Islet precursor cell (in vitro differentiated cells): ENCODE data around the gene KCNE5.
"Not testable (repeated sequence)": the region's sequence is repeated elsewhere in the genome, so short reads cannot be mapped to it uniquely, and the experiment has no call there.

Source experiments
- DNase-seq: peaks from one replicate; pipeline ENCODE4 v3.0.0-alpha.2; 2018

The KCNE5 gene, protein sequence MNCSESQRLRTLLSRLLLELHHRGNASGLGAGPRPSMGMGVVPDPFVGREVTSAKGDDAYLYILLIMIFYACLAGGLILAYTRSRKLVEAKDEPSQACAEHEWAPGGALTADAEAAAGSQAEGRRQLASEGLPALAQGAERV

DNA sequence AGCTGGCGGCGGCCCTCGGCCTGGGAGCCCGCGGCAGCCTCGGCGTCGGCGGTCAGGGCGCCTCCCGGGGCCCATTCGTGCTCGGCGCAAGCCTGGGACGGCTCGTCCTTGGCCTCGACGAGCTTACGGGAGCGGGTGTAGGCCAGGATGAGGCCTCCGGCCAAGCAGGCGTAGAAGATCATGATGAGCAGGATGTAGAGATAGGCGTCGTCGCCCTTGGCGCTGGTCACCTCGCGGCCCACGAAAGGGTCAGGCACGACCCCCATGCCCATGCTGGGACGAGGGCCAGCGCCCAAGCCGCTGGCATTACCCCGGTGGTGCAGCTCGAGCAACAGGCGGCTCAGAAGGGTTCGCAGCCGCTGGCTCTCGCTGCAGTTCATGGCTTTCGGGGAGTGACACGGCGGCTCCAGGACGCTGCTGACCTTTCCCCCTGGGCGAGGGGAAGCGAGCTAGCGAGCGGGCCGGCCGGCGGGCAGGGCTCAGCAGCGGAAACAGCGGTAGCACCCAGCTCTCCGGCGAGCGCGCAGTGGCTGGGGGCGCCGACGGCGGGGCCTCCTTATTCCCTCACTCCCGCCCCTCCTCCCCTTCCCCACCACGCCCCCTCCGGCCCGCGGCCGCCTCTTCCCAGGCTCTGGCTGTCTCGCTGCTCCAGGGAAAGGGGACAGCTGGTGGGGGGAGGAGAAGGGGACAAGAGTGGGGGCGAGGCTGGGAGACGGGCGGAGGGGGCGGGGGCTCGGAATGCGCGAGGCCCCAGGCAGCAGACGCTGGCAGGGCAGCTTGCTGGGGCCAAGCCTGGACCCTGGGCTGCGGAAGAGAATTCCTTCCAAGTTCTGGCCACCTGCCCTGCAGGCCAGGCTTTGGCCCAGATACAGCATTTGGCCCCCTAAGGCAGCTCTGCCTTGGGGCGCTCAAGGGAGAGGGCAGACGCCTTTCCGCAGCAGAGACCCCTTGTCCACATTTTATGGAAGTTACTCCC is at the start of gene KCNE5:
Gene KCNE5, minus strand, starts transcription at position 532 of the 976 bp plus-strand sequence. Its CDS starts 152 bp downstream, at position 380.
- peak; percentile 83 for DNase-seq

DNA sequence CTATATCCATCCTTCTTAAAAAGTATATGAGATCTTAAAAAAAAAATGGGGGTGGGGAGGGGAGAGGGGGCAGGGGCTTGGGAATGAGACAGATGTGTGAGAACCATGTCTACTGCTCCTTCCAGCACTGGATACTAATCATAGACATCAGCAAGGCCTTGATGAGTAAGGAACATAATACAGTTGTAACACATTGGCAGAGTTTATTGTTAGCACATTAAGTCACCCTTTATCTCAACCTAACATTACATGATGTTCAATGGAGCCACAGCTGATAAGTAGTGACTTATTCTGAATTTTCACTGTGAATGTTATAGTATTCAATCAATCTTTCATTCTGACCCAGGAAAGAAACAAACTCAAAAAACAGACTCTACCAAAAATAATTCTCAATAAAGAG is 47.3 kb upstream of the KCNE5 start:
- DNase-seq, result no peak

DNA sequence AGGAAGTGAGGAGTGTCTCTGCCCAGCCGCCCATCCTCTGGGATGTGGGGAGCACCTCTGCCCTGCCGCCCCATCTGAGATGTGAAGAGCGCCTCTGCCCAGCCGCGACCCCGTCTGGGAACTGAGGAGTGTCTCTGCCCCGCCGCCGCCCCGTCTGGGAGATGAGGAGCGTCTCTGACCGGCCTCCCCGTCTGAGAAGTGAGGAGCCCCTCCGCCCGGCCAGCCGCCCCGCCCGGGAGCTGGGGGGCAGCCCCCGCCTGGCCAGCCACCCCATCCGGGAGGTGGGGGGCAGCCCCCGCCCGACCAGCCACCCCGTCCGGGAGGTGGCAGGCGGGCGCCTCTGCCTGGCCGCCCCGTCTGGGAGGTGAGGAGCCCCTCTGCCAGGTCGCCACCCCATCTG is 46.2 kb upstream of the KCNE5 start:
- DNase-seq, result not testable (repeated sequence)

DNA sequence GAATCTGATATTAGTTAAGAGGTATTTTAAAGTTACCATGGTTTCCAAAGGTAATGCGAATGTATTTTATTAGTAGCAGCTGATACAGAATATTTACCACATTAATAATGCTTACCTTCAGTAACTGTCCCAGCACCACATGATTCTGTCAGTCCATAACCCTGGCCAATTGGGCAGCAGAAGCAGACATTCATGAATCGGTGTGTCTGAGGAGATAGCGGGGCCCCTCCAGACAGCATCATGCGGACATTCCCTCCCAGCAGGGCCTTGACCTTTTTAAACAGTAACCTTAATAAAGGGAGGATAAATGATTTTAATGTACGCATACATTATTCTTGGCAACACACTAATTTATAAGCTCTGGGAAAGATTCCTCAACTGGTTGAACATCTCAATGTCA is 43.0 kb upstream of the KCNE5 start:
- DNase-seq, result no peak

DNA sequence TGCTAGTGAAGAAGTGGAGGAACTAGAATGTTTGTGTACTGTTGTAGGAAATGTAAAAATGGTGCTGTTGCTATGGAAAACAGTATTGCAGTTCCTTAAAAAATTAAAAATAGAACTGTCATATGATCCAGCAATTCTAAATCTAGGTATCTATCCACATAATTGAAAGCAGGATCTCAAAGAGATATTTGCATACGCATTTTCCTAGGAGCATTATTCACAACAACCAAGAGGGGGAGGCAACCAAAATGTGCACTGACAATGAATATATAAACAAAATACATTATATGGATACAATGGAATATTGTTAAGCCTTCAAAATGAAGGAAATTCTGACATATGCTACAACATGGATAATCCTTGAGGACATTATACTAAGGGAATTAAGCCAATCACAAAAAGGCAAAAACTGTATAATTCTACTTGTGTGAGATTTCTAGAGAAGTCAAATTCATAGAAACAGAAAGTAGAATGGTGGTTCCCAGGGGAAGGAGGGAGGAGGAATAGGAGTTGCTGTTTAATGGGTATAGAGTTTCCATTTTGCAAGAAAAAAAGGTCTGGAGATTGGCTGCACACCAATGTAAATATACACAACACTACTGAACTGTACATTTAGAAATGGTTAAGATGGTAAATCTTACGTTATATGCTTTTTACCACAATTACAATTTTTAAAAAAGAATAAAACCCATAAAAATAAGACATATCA is 35.6 kb upstream of the KCNE5 start:
- no peak for DNase-seq

DNA sequence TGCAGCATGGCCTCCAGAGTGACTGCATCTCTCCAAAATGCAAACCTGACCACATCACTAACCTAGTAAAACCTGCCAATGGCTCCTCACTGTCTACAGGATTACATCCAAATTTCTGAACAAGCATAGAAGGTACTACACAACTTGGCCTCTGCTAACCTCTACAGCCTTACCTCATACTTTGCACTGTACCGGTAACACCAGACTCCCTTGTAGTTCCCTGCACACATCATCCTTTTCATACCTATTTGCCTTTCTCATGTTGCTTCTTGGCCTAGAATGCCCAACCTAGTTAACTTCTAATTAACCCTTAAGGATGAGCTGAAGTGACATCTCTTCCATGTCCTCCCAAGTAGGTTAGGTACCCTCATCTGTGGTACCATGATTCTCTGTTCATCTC is 33.4 kb upstream of the KCNE5 start:
- no peak for DNase-seq

DNA sequence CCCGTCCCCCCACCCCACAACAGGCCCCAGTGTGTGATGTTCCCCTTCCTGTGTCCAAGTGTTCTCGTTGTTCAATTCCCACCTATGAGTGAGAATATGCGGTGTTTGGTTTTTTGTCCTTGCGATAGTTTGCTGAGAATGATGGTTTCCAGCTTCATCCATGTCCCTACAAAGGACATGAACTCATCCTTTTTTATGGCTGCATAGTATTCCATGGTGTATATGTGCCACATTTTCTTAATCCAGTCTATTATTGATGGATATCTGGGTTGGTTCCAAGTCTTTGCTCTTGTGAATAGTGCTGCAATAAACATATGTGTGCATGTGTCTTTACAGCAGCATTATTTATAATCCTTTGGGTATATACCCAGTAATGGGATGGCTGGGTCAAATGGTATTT is 32.4 kb upstream of the KCNE5 start:
- DNase-seq, result not testable (repeated sequence)

DNA sequence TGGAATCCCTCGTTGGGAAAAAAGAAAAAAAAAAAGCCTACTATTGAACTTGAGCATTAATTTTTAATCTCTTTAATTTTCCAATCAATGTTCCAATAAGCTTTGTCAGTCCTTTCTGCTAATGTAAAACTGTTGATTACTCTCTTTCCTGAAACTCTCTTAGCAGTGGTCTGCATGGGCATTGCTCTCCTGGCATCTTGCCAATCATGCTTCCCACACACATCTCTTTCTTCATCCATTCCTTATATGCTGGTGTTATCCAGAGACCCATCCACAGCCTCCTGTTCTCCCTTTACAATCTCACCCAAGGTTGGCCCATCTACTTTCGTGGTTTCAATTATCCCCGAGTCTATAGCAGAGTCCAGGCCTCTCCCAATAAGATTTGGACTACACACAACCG is 31.8 kb upstream of the KCNE5 start:
- DNase-seq, result no peak

DNA sequence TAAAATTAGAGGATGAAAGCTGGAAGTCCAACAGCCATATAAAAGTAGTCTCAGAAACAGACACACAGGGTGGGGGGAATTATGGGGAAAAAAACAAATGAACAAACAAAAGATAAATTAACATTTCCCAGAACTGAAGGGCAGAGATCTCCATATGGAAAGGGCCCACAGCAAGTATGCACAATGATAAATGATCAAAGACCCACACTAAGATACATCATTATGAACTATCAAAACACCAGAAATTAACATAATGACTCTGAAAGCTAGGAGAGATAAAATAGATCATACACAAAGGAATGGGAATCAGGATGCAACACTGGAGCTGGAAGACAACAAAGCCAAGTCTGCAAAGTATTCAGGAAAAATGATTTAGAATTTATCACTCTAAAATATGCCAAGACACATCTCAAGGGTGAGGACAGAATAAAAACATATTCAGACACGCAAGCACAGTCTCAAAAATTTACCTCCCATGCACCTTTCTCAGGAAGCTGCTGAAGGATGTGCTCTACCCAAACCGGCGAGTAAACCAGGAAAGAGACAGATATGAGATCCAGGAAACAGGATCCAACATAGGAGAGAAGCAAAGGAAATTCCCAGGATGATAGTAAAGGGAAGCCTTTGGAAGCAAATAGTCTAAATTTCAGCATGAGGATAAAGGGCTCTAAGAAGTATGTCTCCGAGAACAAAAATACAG is 30.7 kb upstream of the KCNE5 start:
- no peak for DNase-seq

DNA sequence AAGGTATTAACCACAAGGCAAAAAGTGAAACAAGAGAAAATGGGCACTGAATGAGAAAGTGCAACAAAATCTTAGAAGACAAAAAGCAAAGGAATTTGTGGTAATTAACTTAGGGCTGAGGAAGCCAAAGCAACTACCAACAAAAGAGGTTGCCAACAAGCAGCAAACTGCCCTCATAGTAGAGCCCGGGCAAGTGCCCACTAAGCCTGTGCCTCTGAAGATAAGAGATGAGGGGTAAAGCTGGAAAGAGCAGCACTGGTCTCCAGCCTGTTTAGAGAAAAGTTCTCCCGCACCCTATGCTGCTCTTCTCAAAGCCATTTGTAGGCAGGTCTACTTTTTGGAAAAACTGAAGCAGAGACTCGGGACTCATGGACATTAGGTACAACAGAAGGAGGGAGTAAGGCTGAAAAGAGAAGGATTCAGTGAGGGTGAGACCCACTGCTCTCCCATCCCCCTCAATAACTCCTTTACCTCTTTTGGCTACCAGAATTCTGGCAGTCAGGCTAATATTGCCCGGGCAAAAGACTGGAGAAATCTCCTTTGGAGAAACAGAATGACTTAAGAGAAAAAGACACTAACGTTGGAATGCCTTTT is 29.6 kb upstream of the KCNE5 start:
- DNase-seq, result no peak

DNA sequence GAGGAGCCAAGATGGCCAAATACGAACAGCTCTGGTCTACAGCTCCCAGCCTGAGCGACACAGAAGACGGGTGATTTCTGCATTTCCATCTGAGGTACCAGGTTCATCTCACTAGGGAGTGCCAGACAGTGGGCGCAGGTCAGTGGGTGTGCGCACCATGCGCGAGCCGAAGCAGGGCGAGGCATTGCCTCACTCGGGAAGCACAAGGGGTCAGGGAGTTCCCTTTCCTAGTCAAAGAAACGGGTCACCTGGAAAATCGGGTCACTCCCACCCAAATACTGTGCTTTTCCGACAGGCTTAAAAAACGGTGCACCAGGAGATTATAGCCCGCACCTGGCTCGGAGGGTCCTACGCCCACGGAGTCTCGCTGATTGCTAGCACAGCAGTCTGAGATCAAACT is 19.7 kb upstream of the KCNE5 start:
- DNase-seq, result not testable (repeated sequence)

DNA sequence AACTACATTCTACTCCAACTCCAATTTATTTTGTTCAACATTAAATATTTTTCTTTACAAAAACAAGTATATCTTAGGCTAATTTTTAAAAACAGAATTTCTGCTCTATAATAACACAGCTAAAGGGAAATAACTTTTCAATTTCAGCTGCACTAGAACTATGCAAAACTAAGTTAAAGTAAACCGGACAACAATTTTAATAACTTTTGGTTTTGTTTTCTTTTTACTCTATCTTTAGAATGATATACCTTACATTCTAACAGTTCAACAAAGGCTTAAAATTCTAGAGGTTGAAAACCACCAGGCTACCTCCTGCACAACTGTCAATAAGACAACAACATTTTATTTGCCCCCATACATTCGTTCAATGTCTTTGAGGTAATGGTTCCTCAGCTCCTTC is 18.7 kb upstream of the KCNE5 start:
- DNase-seq, result no peak

DNA sequence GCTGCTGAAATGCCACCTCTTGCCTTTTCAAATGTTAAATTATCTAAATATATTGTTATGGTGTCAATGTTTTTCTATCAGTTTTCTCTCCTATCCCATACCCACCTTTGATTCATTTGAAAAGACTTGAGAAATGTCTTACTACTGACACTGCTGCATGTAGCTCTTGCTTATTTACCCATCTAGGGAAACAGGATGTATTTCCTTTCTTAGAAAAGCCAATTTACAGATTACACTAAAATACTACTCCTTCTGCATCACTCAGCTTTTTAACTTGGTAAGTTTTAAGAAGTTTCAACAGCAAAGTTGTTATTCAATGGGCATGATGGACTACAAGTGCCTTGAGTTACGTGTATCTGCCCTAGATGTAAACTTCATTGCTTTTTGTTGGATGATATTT is 13.2 kb upstream of the KCNE5 start:
- DNase-seq, result no peak

DNA sequence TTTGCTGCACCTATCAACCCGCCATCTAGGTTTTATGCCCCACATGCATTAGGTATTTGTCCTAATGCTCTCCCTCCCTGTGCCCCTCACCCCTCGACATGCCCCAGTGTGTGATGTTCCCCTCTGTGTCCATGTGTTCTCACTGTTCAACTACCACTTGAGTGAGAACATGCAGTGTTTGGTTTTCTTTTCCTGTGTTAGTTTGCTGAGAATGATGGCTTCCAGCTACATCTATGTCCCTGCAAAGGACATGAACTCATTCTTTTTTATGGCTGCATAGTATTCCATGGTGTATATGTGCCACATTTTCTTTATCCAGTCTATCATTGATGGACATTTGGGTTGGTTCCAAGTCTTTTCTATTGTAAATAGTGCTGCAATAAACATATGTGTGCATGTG is 12.5 kb upstream of the KCNE5 start:
- not testable (repeated sequence) for DNase-seq

DNA sequence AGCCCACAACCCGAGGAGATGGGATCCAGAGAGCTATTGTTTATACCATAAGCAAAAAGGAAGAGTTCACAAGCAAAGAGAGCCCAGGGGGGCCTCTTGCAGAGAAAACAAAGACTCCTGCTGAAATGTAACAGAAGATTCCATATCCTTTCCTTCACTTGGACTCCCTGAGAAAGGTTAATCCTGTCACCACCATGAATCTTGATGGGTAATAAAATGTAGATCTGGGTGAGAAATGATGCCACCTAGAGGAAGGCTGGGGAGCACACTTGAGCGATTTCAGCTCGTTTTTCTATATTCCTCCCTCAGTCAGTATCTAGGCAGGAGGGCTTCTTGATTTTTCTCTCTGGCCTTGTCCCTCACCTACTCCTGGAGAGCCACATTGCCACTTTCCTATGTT is 10.2 kb upstream of the KCNE5 start:
- DNase-seq, result no peak

DNA sequence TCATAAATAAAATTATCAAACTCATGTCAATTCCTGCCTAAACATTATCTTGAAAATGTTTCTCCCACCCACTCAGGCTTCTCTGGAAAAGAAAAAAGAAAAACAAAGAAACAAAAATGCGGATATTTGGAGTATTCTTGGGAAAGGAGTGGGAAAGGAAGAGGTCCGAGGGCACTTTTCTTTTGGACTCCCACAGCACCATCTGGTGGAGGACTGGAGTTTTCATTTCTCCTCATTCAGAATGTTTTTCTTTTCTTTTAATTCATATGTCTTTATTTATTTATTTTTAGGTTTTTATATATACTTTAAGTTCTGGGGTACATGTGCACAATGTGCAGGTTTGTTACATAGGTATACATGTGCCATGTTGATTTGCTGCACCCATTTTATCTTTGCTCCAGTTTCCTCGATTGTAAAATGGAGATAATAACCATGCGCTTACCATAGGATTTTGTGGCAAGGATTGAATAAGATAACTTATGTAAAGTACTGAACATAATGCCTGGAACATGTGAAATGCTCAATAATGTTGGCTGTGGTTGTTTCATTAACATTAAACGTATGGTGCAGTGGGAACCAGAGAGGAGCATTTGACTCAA is 8.0 kb upstream of the KCNE5 start:
- no peak for DNase-seq

DNA sequence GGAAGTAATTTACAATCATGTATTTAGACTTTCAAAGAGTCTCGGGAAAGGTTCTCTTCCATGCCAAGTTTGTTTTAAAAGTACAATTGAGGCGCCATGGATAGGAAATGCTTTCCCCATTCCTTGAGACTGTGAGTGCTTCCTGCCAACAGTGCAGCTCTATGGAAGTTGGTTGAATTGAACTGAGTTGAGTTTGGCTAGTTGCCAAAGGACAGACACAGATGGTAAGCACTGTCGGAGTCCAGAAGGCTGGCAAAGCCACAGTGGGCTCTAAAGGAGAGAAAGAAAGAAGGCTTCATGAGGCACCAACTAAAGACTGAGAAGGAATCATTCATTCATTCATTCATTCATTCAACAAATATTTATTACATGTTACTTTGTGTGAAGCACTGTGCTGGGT is 4.3 kb upstream of the KCNE5 start:
- no peak for DNase-seq

DNA sequence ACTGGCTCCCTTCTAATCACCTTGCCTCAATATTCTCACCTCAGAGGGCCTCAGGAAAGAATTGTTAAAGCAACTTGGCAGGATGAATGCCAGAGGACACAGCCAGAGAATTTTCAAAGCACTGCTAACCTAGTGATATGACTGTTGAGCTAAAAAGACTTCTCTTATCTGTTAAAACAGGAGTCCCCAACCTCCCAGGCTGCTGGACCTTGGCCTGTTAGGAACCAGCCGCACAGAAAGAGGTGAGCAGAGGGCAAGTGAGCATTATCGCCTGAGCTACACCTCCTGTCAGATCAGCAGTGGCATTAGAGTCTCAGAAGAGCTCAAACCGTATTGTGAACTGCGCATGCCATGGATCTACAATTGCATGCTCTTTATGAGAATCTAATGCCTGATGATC is 1.7 kb upstream of the KCNE5 start:
- DNase-seq, result no peak

DNA sequence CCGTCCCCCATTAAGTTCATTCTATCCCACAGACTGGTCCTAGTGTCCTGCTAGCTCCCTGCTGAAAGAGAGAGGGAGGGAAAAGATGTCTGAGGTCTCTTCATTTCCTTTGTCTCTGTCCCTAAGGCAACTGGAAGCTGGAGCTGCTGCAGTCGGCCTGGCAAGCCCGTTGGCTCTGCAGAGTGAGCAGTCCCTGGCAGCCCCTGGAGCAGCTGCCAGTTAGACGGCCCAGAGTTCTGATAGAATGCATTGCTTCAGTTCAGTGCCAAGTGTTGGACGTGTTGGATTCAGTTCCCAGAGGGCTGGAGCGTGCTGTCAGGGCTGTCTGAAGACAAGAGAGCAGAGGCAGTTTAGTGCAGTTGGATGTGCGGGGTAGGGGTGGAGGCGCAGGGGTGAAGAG is 975 bp downstream of the KCNE5 start:
- DNase-seq, result no peak

DNA sequence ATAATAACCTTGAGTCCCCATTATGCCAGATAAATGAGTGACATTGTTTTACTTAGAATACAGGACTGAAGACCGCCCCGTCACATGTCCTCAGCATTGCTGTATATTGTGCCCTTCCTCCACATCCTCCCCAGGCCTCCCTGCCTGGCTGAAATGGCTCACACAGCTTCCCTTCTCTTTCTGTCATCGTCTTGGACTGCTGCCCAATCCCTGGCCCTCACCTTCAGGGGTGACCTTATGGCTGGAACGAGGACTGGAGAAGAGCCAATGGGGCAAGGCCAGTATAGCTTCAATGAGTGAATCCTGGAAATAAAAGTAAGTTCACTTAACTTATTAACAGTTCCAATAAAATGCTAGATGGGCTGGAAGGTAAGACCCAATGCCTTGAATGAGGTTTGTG is 2.7 kb downstream of the KCNE5 start:
- no peak for DNase-seq

DNA sequence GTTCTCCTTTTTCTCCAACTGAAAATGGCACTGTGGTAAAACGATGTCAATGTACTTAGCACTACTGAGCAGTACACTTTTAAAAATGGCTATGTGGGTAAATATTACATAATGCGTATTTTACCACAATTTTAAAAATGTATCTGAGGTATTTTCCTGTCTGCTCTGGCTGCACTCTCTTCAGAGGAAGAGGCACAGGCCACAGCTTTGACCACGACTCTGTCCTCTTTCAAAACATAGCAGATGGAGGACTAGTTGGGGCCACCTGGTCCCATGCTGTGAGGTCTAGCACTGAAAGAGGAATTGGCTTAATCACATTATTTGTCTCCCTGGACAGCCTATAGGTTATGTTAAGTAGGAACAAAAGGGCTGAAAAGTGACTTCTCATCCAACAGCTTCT is 5.2 kb downstream of the KCNE5 start:
- no peak for DNase-seq

DNA sequence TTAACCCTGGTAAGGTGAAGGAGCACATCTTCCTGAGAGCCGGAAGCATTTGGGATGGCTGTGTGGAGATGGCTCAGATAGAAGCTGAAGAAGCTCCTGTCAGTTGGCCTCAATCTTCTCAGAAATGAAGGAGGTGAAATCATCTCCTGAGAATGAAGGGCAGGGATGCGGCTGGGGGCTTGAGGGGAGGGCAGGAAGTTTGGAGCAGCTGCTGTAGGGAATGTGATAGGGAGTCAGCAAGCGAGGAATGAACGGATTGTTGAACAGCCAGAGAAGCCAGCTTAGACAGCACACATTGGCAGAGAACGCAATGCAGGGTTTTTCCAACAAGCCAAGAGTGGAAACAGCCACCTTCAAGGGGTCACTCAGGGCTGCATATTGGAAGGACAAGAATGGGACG is 10.0 kb downstream of the KCNE5 start:
- peak; percentile 73 for DNase-seq
